ENCODE results near the gene DRGX.

Gene DRGX

DNA sequence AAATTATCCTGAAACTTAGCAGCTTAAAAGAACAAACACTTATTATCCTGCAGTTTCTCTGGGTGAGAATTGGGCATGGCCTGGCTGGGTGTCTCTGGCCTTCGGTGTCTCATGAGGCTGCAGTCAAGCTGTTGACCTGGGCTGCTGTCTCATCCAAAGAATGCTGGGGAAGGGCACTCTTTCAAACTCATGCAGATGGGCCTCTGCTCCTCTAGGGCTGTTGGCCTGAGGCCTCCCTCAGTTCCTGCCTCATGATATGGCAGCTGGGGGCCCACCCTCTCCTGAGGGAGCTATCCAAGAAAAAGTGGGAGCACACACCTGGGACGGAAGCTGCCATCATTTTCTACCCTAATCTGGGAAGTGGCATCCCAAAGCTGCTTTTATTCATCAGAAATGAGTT, 43.6 kb downstream of the DRGX start:
- peaks cover 10% of the 10 kb centered on the region for H3K27me3 Mint-ChIP-seq
- no peak overlapping the region for H3K27ac Mint-ChIP-seq
- H3K4me1 Mint-ChIP-seq, result no peaks in the 10 kb centered on the region
- H3K9me3 Mint-ChIP-seq, result peaks cover 14% of the 10 kb centered on the region
- H3K4me3 Mint-ChIP-seq, result no peak overlapping the region
- H3K36me3 Mint-ChIP-seq, result peaks cover 11% of the 10 kb centered on the region
- no peak for ATAC-seq

GRCh38 chr10:49351669-49352068, 44.2 kb downstream of the DRGX start:
- Mint-ChIP-seq H3K9me3 (peaks cover 11% of the 10 kb centered on the region), H3K4me1 (no peaks in the 10 kb centered on the region), H3K36me3 (peaks cover 11% of the 10 kb centered on the region), H3K27ac (no peak overlapping the region), H3K4me3 (no peak overlapping the region), H3K27me3 (peaks cover 10% of the 10 kb centered on the region)
- ATAC-seq, result no peak

- ATAC-seq, result no peak
- Mint-ChIP-seq H3K27ac (no peak overlapping the region), H3K4me1 (no peaks in the 10 kb centered on the region), H3K4me3 (no peak overlapping the region), H3K36me3 (peaks cover 11% of the 10 kb centered on the region), H3K9me3 (peaks cover 11% of the 10 kb centered on the region), H3K27me3 (peaks cover 10% of the 10 kb centered on the region)
Observed at GRCh38 chr10:49350846-49351532, 44.9 kb downstream of the DRGX start.

- Mint-ChIP-seq H3K27me3 (peaks cover 10% of the 10 kb centered on the region), H3K36me3 (peaks cover 11% of the 10 kb centered on the region), H3K9me3 (peaks cover 11% of the 10 kb centered on the region), H3K4me3 (no peak overlapping the region), H3K4me1 (no peaks in the 10 kb centered on the region), H3K27ac (no peak overlapping the region)
- ATAC-seq, result no peak
Observed at GRCh38 chr10:49350138-49350537, 45.8 kb downstream of the DRGX start.

DNA sequence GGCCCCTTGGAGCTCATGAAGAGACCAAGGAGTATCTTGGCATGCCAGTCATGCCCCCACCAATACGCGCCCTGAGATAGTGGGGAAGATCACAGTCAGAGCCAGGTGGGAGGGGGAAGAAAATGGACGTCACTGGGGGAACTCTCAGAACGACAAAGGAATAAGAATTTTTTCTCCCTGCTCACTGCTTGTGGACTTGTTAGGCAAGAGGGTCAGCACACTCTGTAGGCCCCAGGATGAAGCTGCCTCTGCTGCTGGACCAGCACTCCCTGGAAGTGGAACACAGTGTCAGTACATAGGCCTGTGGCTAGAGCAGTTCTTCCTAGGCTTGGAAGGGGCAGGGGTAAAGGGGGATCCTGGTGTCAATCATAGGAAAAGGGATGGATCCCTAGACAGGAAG, 46.5 kb downstream of the DRGX start:
- Mint-ChIP-seq H3K36me3 (peaks cover 11% of the 10 kb centered on the region), H3K27ac (no peak overlapping the region), H3K27me3 (peaks cover 10% of the 10 kb centered on the region), H3K9me3 (peaks cover 11% of the 10 kb centered on the region), H3K4me3 (no peak overlapping the region), H3K4me1 (no peaks in the 10 kb centered on the region)
- no peak for ATAC-seq

DNA sequence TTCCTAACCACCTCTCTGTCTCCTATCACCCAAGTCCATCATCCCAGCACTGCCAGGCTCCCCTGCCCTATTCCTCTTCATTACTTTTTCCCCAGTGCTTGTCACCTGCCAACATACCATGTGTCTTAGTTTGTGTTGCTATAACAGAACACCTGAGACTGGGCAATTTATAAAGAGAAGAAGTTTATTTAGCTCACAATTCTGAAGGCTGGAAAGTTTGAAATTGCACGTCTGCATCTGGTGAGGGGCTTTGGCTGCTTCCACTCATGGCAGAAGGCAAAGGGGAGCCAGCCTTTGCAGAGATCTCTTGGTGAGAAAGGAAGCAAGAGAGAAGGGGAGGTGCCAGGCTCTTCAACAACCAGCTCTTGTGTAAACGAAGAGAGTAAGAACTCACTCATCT, 47.3 kb downstream of the DRGX start:
- no peaks in the 10 kb centered on the region for H3K4me1 Mint-ChIP-seq
- ATAC-seq, result no peak
- H3K27me3 Mint-ChIP-seq, result peaks cover 10% of the 10 kb centered on the region
- no peak overlapping the region for H3K27ac Mint-ChIP-seq
- H3K9me3 Mint-ChIP-seq, result peaks cover 11% of the 10 kb centered on the region
- H3K36me3 Mint-ChIP-seq, result peaks cover 11% of the 10 kb centered on the region
- no peak overlapping the region for H3K4me3 Mint-ChIP-seq

DNA sequence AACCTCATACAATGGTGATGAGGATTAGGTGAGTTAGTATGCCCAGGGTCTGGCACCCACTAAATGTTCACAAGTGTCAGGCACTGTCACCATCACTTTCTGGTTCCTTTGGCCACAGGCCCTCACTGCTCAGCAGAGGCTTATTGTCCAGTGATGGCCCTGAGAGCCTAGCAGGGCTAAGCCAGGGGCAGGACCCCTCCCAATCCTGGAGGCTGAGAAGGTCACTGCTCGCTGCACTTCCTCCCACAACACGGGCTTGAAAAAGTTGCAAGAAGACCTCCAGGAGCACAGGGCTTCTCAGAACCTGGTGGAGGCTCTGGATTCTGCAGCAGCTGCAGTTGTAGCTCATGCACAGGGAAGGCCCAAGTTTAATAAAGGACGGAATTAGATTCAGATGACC, 48.1 kb downstream of the DRGX start:
- ATAC-seq, result no peak
- no peak overlapping the region for H3K4me3 Mint-ChIP-seq

GRCh38 chr10:49347342-49347741, 48.5 kb downstream of the DRGX start:
- Mint-ChIP-seq H3K9me3 (peaks cover 11% of the 10 kb centered on the region), H3K27ac (no peak overlapping the region), H3K4me3 (no peak overlapping the region), H3K4me1 (no peaks in the 10 kb centered on the region), H3K36me3 (peaks cover 11% of the 10 kb centered on the region), H3K27me3 (peaks cover 10% of the 10 kb centered on the region)
- no peak for ATAC-seq

More for the DNA sequence above, 48.1 kb downstream of the DRGX start:
- H3K36me3 Mint-ChIP-seq, result peaks cover 11% of the 10 kb centered on the region
- no peaks in the 10 kb centered on the region for H3K4me1 Mint-ChIP-seq
- H3K9me3 Mint-ChIP-seq, result peaks cover 11% of the 10 kb centered on the region
- no peak overlapping the region for H3K27ac Mint-ChIP-seq
- H3K27me3 Mint-ChIP-seq, result peaks cover 10% of the 10 kb centered on the region

DNA sequence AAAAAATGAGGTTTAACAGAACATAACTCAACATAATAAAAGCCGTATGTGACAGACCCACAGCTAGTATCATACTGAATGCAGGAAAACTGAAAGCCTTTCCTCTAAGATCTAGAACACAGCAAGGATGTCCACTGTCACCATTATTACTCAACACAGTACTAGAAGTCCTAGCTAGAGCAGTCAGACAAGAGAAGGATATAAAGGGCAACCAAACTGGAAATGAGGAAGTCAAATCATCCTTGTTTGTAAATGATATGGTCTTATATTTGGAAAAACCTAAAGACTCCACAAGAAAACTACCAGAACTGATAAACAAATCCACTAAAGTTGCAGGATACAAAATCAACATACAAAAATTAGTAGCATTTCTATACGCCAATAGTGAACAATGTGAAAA, 51.0 kb downstream of the DRGX start:
- Mint-ChIP-seq H3K9me3 (peaks cover 4% of the 10 kb centered on the region), H3K4me1 (no peaks in the 10 kb centered on the region), H3K36me3 (peaks cover 9% of the 10 kb centered on the region), H3K27ac (no peak overlapping the region), H3K27me3 (peaks cover 10% of the 10 kb centered on the region), H3K4me3 (no peak overlapping the region)
- no peak for ATAC-seq

- Mint-ChIP-seq H3K4me1 (peaks cover 10% of the 10 kb centered on the region), H3K4me3 (no peak overlapping the region), H3K27ac (no peak overlapping the region), H3K9me3 (peaks cover 9% of the 10 kb centered on the region), H3K27me3 (peaks cover 16% of the 10 kb centered on the region), H3K36me3 (peaks cover 15% of the 10 kb centered on the region)
- no peak for ATAC-seq
Observed at GRCh38 chr10:49338604-49339003, 57.3 kb downstream of the DRGX start.

DNA sequence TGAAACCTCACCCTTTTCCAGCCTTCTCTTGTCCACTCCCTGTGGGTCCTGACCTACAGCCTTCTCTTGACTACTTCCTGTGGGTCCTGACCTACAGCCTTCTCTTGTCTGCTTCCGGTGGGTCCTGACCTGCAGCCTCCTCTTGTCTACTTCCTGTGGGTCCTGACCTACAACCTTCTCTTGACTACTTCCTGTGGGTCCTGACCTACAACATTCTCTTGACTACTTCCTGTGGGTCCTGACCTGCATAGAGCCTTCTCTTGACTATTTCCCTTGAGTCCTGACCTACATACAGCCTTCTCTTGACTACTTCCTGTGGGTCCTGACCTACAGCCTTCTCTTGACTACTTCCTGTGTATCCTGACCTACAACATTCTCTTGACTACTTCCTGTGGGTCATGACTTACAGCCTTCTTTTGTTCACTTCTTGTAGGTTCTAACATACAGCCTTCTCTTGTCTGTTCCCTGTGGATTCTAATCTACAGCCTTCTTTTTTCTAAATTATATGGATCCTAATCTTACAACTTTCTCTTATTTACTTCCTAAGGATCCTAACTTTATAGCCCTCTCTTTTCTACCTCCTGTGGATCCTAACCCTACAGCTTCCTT, 60.4 kb downstream of the DRGX start:
- Mint-ChIP-seq H3K27me3 (peaks cover 8% of the 10 kb centered on the region), H3K27ac (peak overlapping the region; percentile 48), H3K9me3 (peaks cover 9% of the 10 kb centered on the region), H3K4me1 (peaks cover 10% of the 10 kb centered on the region), H3K4me3 (no peak overlapping the region), H3K36me3 (peaks cover 9% of the 10 kb centered on the region)
- no peak for ATAC-seq

DNA sequence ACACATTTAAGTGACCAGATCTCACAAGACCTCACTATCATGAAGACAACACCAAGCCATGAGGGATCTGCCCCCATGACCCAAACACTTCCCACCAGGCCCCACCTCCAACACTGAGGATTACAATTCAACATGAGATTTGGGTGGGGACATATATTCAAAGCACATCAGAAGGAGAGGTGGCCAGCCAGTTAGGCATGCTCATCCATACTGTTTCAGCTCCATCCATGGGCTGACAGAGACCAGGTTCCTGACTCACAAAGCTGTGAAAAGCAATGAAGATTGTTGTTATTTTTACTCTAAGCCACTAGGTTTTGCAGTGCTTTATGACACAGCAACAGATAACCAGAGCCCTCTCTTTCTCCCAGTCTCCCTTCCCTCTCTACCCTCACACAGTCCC, 60.9 kb downstream of the DRGX start:
- Mint-ChIP-seq H3K27ac (peak overlapping the region; percentile 48), H3K36me3 (peaks cover 9% of the 10 kb centered on the region), H3K27me3 (peaks cover 8% of the 10 kb centered on the region), H3K9me3 (peaks cover 9% of the 10 kb centered on the region), H3K4me1 (peaks cover 10% of the 10 kb centered on the region), H3K4me3 (no peak overlapping the region)
- no peak for ATAC-seq

GRCh38 chr10:49333192-49333591, 62.7 kb downstream of the DRGX start:
- Mint-ChIP-seq H3K9me3 (peaks cover 9% of the 10 kb centered on the region), H3K36me3 (peaks cover 9% of the 10 kb centered on the region), H3K27ac (no peak overlapping the region), H3K27me3 (peaks cover 8% of the 10 kb centered on the region), H3K4me1 (peaks cover 10% of the 10 kb centered on the region), H3K4me3 (no peak overlapping the region)
- no peak for ATAC-seq

- no peak overlapping the region for H3K4me3 Mint-ChIP-seq
- H3K36me3 Mint-ChIP-seq, result peaks cover 9% of the 10 kb centered on the region
- H3K27me3 Mint-ChIP-seq, result peaks cover 8% of the 10 kb centered on the region
- no peak overlapping the region for H3K27ac Mint-ChIP-seq
- ATAC-seq, result no peak
- H3K4me1 Mint-ChIP-seq, result peaks cover 10% of the 10 kb centered on the region
- H3K9me3 Mint-ChIP-seq, result peaks cover 9% of the 10 kb centered on the region
Observed at GRCh38 chr10:49332768-49333167, 63.1 kb downstream of the DRGX start.

- peaks cover 8% of the 10 kb centered on the region for H3K27me3 Mint-ChIP-seq
- H3K4me1 Mint-ChIP-seq, result peaks cover 10% of the 10 kb centered on the region
- no peak overlapping the region for H3K27ac Mint-ChIP-seq
- ATAC-seq, result no peak
- H3K36me3 Mint-ChIP-seq, result peaks cover 9% of the 10 kb centered on the region
- peaks cover 9% of the 10 kb centered on the region for H3K9me3 Mint-ChIP-seq
- H3K4me3 Mint-ChIP-seq, result no peak overlapping the region
Observed at GRCh38 chr10:49332333-49332732, 63.6 kb downstream of the DRGX start.

GRCh38 chr10:49331431-49331830, 64.5 kb downstream of the DRGX start:
- H3K4me1 Mint-ChIP-seq, result peaks cover 10% of the 10 kb centered on the region
- peaks cover 9% of the 10 kb centered on the region for H3K36me3 Mint-ChIP-seq
- no peak overlapping the region for H3K4me3 Mint-ChIP-seq
- no peak overlapping the region for H3K27ac Mint-ChIP-seq
- no peak for ATAC-seq
- H3K9me3 Mint-ChIP-seq, result peaks cover 9% of the 10 kb centered on the region
- peaks cover 8% of the 10 kb centered on the region for H3K27me3 Mint-ChIP-seq
